Mammary epithelial cell (primary cell): ENCODE data around the gene PXDC1.
"Not testable (repeated sequence)": the region's sequence is repeated elsewhere in the genome, so short reads cannot be mapped to it uniquely, and the experiment has no call there.

ENCODE experiments used
- CTCF ChIP-seq, 2 donors: IDR thresholded peaks in 1 of 2; conservative IDR thresholded peaks in 1 of 2; 2 replicates each; pipeline ENCODE4 v1.5.1; 2011 to 2012; ENCODE audit warnings: inconsistent platforms in 2 of 2, low read length in 2 of 2, mild to moderate bottlenecking in 2 of 2, control low read depth in 1 of 2, low read depth in 1 of 2; ENCODE audit not compliant: insufficient read depth in 1 of 2; ENCODE audit errors: extremely low read depth in 1 of 2
- EZH2 ChIP-seq: IDR thresholded peaks from 2 replicates; pipeline ENCODE4 v1.6.1; 2012; ENCODE audit warnings: low read length, inconsistent platforms, borderline replicate concordance

- TF ChIP-seq CTCF (conservative IDR thresholded peaks at IDR 0.05 in 1 of 2, IDR thresholded peaks at IDR 0.05 in 1 of 2; ENCODE audit: extremely low read depth in 1 of 2, insufficient read depth in 1 of 2, low read depth in 1 of 2, low read length in 2 of 2); EZH2: not testable (repeated sequence)
These were observed 16.0 kb upstream of the PXDC1 start for GRCh38 chr6:3767483-3767882.
